Right lobe of liver (tissue), 6 donors: ENCODE data around the gene LPAR1. TPM values are rescaled to one million over a fixed set of nuclear protein-coding genes. Genes with fewer than 3 reads are reported as not detected.
"Not testable (repeated sequence)": the region's sequence is repeated elsewhere in the genome, so short reads cannot be mapped to it uniquely, and the experiment has no call there.

Experiments used
- ATAC-seq, 4 donors: fragments of 200-7000 bp; cut with Tn5 transposase; one replicate each; pipeline ENCODE4 v1.9.1; 2020; ENCODE audit warnings: mild to moderate bottlenecking in 4 of 4, moderate library complexity in 4 of 4
- DNase-seq, 3 donors: peaks; one replicate each; pipeline ENCODE4 v3.0.0-alpha.2; 2020
- H3K27ac ChIP-seq, 3 donors: fragments of 200-600 bp; one replicate each; pipeline ENCODE4 v1.8.0; 2022
- H3K27me3 ChIP-seq, 2 donors: fragments of 200-600 bp; one replicate each; pipeline ENCODE4 v1.8.0; 2022
- H3K36me3 ChIP-seq, 4 donors: fragments of 200-600 bp; sonication (generic) in 1 of 4; one replicate each; pipeline versions ENCODE4 v1.5.1 to v1.8.0; 2017 to 2022; ENCODE audit warnings: control low read depth in 1 of 4
- H3K4me1 ChIP-seq, 4 donors: fragments of 200-600 bp; sonication (generic) in 1 of 4; one replicate each; pipeline versions ENCODE4 v1.5.1 to v1.8.0; 2017 to 2022; ENCODE audit warnings: control low read depth in 1 of 4
- H3K4me3 ChIP-seq, 3 donors: fragments of 200-600 bp; one replicate each; pipeline ENCODE4 v1.8.0; 2022
- H3K9me3 ChIP-seq, 4 donors: fragments of 200-600 bp; sonication (generic) in 1 of 4; one replicate each; pipeline versions ENCODE4 v1.5.1 to v1.8.0; 2017 to 2022; ENCODE audit warnings: control low read depth in 1 of 4
- POLR2A ChIP-seq: fragments of 450-650 bp; IDR thresholded peaks from one replicate; pipeline ENCODE4 v1.6.1; 2017; ENCODE audit warnings: antibody characterized with exemption, mild to moderate bottlenecking
- WGBS: methylation state at CpG from one replicate; pipeline ENCODE4 v1.1.6; 2018; ENCODE audit warnings: low coverage, low lambda C conversion rate; ENCODE audit not compliant: insufficient coverage; ENCODE audit errors: missing lambda C conversion rate; 5-methylcytosine and 5-hydroxymethylcytosine counted together
- intact Hi-C, 2 donors: fragments of 100-400 bp; cut with DNase I; formaldehyde crosslinking; loops; one replicate each; pipeline versions ENCODE4 v1.11.2 to v1.14.1; 2022
- total RNA-seq, 6 experiments: library from RNA; depleted of rRNA in 2 of 6; stranded (reverse); fragments of >200 nt in 2 of 6; fragmentation: NEBNext Ultra II Directional in 3 of 6; extraction: Animal tissue kit (Norgen Biotek cat#: 25700) in 3 of 6; gene quantifications; one replicate each; pipeline versions ENCODE4 v1.1.0 to v1.2.4, GENCODE V29; 2016 to 2023
- TF ChIP-seq, protein P1 (sequence below), 4 donors: fragments of 200-600 bp in 3 of 4; fragments of 450-650 bp in 1 of 4; IDR thresholded peaks; one replicate each; pipeline versions ENCODE4 v1.5.1 to v1.8.0; 2016 to 2022; ENCODE audit warnings: antibody characterized with exemption in 4 of 4, mild to moderate bottlenecking in 2 of 4
- donor health status: DM: no; HTN: yes; CAD: no.
- donor health status: DM: no; HTN: no; CAD: no.
- donor health status: DM: no; HTN: no; CAD: no.
- donor health status: DM: no; HTN: yes; CAD: no.
- donor health status: DM: no; HTN: yes; CAD: no.

LPAR1 gene
- total RNA-seq, 6 experiments from 2014 or later: 0.66 to 1.6 (median 1.2) TPM

DNA sequence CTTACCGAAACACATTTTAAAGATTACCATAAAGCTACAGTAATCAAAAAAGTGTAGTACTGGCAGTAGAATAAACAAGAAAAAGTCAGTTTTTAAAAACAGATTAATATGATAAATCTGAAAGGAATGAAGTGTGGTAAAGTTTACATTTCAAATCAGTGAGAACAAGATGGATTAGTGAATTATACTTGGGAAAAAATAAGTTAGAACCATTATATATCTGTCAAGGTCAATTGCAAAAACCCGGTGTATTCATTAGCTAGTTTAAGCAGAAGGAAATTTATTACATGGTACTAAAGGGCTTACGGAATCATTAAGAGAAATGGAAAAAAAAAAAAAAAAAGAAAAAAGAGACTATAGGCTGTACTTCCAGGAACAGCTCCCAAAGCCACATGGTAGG lies 205.3 kb downstream of the LPAR1 start:
- H3K27ac ChIP-seq: no peak overlapping the region
- no peaks in the 10 kb centered on the region for H3K27me3 ChIP-seq
- H3K4me3 ChIP-seq: no peak overlapping the region
- WGBS: 79% methylated on average over 3 of the region's 3 CpGs
- TF ChIP-seq, protein P1, sequence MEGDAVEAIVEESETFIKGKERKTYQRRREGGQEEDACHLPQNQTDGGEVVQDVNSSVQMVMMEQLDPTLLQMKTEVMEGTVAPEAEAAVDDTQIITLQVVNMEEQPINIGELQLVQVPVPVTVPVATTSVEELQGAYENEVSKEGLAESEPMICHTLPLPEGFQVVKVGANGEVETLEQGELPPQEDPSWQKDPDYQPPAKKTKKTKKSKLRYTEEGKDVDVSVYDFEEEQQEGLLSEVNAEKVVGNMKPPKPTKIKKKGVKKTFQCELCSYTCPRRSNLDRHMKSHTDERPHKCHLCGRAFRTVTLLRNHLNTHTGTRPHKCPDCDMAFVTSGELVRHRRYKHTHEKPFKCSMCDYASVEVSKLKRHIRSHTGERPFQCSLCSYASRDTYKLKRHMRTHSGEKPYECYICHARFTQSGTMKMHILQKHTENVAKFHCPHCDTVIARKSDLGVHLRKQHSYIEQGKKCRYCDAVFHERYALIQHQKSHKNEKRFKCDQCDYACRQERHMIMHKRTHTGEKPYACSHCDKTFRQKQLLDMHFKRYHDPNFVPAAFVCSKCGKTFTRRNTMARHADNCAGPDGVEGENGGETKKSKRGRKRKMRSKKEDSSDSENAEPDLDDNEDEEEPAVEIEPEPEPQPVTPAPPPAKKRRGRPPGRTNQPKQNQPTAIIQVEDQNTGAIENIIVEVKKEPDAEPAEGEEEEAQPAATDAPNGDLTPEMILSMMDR (IDR thresholded peaks at IDR 0.05): no peak
- no peak for TF ChIP-seq POLR2A
- intact Hi-C loops: no loop called here
- ATAC-seq (no peak), DNase-seq (no peak)
- H3K36me3 ChIP-seq: no peaks in the 10 kb centered on the region
- H3K9me3 ChIP-seq: no peaks in the 10 kb centered on the region
- H3K4me1 ChIP-seq: no peaks in the 10 kb centered on the region

DNA sequence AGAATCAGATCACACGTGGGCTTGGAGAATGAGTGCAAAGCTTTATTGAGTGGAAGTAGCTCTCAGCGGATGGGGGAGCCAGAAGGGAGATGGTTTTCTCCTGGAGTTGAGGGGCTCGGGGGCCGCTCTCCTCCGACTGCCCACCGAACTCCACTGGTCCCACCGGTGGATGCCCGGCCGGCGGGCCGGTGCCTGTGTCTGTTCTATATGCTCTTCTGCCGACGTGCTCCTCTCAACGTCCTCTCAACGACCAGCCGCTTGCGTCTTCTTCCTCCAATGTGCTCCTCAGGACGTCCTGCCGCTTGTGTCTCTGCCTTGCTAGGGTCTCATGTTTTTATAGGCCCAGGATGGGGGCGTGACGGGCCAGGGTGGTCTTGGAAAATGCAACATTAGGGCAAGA lies 207.8 kb downstream of the LPAR1 start:
- ATAC-seq (no peak), DNase-seq (no peak)
- Histone ChIP-seq H3K27me3 (no peaks in the 10 kb centered on the region), H3K4me3 (no peak overlapping the region), H3K36me3 (no peaks in the 10 kb centered on the region), H3K9me3 (no peaks in the 10 kb centered on the region), H3K27ac (no peak overlapping the region), H3K4me1 (no peaks in the 10 kb centered on the region)
- intact Hi-C loops: no loop called here
- 50% methylated on average over 3 of the region's 21 CpGs for WGBS
- TF ChIP-seq POLR2A: no peak
- TF ChIP-seq, protein P1 (IDR thresholded peaks at IDR 0.05): no peak

DNA sequence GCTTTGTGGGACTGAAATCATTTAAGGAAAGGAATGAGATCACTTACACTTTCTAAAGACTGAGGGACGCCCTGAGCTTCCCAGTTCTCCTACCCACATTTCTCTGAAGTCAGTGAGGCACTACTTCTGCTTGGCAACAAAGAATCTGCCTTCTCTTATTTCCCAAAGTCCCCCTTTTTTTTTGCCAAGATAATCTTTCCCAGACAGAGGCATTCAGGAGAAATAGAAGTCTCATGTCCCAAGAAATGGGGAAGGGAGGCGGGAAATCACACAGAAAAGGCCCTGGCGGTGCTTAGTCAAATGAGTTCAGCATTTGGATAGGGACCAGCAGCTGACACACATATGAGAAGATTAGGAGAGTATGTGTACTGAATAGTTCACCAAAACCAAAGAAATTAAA lies 210.0 kb downstream of the LPAR1 start:
- Histone ChIP-seq H3K36me3 (no peaks in the 10 kb centered on the region), H3K27ac (no peak overlapping the region), H3K4me1 (no peaks in the 10 kb centered on the region), H3K9me3 (no peaks in the 10 kb centered on the region), H3K4me3 (no peak overlapping the region), H3K27me3 (no peaks in the 10 kb centered on the region)
- ATAC-seq (no peak), DNase-seq (no peak)
- TF ChIP-seq, protein P1 (IDR thresholded peaks at IDR 0.05): no peak
- WGBS: 67% methylated on average over 3 of the region's 3 CpGs
- intact Hi-C loops: no loop called here

DNA sequence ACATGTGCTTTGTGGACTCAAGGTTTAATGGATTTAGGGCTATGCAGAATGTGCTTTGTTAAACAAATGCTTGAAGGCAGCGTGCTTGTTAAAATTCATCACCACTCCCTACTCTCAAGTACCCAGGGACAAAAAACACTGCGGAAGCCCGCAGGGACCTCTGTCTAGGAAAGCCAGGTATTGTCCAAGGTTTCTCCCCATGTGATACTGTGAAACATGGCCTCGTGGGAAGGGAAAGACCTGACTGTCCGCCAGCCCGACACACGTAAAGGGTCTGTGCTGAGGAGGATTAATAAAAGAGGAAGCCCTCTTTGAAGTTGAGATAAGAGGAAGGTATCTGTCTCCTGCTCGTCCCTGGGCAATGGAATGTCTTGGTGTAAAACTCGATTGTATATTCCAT lies 211.9 kb downstream of the LPAR1 start:
- 54% methylated on average over 8 of the region's 9 CpGs for WGBS
- H3K4me3 ChIP-seq, H3K9me3 ChIP-seq, H3K4me1 ChIP-seq, H3K36me3 ChIP-seq, DNase-seq, ATAC-seq, H3K27ac ChIP-seq, H3K27me3 ChIP-seq, intact Hi-C loops: not testable (repeated sequence)

DNA sequence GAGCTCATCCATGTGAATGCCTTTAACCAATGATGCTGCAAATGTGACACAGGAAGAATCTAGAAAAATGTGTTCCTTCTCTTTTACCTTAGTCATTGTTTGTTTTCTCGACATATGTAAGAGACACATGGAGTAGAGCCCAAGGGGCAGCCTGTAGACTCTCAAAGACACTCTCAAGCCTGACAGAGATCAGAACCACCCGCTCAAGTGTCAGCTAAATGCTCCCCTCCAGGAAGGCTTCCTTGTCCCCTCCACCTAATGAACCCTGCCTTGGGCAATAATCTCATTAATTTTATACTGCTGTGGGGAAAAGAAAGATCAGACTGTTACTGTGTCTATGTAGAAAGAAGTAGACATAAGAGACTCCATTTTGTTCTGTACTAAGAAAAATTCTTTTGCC lies 212.3 kb downstream of the LPAR1 start:
- ATAC-seq (no peak), DNase-seq (no peak)
- no peaks in the 10 kb centered on the region for H3K36me3 ChIP-seq
- H3K27ac ChIP-seq: no peak overlapping the region
- no peaks in the 10 kb centered on the region for H3K27me3 ChIP-seq
- TF ChIP-seq POLR2A: no peak
- TF ChIP-seq, protein P1 (IDR thresholded peaks at IDR 0.05): no peak
- no peak overlapping the region for H3K4me3 ChIP-seq
- intact Hi-C loops: no loop called here
- H3K9me3 ChIP-seq: no peaks in the 10 kb centered on the region
- WGBS: 75% methylated on average over 2 of the region's 2 CpGs
- H3K4me1 ChIP-seq: no peaks in the 10 kb centered on the region

DNA sequence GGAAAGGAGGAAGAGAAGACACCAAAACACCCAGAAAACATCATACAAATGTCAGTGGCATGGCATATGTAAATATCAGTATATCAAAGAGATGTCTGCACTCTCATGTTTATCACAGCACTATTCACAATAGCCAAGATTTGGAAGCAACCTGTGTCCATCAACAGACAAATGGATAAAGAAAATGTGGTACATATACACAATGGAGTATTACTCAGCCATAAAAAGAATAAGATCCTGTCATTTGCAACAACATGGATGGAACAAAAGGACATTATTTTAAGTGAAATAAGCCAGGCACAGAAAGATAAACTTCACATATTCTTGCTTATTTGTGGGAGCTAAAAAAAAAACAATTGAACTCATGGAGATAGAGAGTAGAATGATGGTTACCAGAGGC lies 213.1 kb downstream of the LPAR1 start:
- intact Hi-C loops, ATAC-seq, H3K36me3 ChIP-seq, H3K9me3 ChIP-seq, H3K4me3 ChIP-seq, H3K4me1 ChIP-seq, DNase-seq, H3K27ac ChIP-seq, H3K27me3 ChIP-seq: not testable (repeated sequence)
